Neutrophil (primary cell): Measurements from ENCODE around the gene SCN3A.

Experiments
- H3K27ac ChIP-seq: fragments of 200-600 bp; sonication (generic); 2 replicates; pipeline ENCODE4 v1.5.1; 2016; ENCODE audit warnings: mild to moderate bottlenecking, moderate library complexity
- H3K27me3 ChIP-seq: fragments of 200-600 bp; sonication (generic); 2 replicates; pipeline ENCODE4 v1.6.0; 2016; ENCODE audit warnings: mild to moderate bottlenecking
- H3K36me3 ChIP-seq: fragments of 200-600 bp; sonication (generic); 2 replicates; pipeline ENCODE4 v1.5.1; 2017
- H3K4me1 ChIP-seq, 2 experiments: fragments of 200-600 bp in 1 of 2; sonication (generic) in 1 of 2; 1 replicate in 1 of 2; 2 replicates in 1 of 2; pipeline versions ENCODE4 v1.5.1 to v1.6.1; 2013 to 2016; ENCODE audit warnings: low read depth in 1 of 2, low read length in 1 of 2, mild to moderate bottlenecking in 1 of 2, moderate library complexity in 1 of 2; ENCODE audit not compliant: control insufficient read depth in 1 of 2, insufficient read depth in 1 of 2
- H3K4me3 ChIP-seq, 2 experiments: fragments of 200-600 bp in 1 of 2; sonication (generic) in 1 of 2; 1 replicate in 1 of 2; 2 replicates in 1 of 2; pipeline ENCODE4 v1.5.1; 2013 to 2016; ENCODE audit warnings: low read depth in 1 of 2, low read length in 1 of 2, mild to moderate bottlenecking in 1 of 2, moderate library complexity in 1 of 2
- H3K9me3 ChIP-seq: fragments of 200-600 bp; sonication (generic); 2 replicates; pipeline ENCODE4 v1.5.1; 2016
- TF ChIP-seq, protein P1 (sequence below): fragments of 200-600 bp; sonication (generic); IDR thresholded peaks from 2 replicates; pipeline ENCODE4 v1.5.1; 2016; ENCODE audit warnings: antibody characterized with exemption

The SCN3A gene

DNA sequence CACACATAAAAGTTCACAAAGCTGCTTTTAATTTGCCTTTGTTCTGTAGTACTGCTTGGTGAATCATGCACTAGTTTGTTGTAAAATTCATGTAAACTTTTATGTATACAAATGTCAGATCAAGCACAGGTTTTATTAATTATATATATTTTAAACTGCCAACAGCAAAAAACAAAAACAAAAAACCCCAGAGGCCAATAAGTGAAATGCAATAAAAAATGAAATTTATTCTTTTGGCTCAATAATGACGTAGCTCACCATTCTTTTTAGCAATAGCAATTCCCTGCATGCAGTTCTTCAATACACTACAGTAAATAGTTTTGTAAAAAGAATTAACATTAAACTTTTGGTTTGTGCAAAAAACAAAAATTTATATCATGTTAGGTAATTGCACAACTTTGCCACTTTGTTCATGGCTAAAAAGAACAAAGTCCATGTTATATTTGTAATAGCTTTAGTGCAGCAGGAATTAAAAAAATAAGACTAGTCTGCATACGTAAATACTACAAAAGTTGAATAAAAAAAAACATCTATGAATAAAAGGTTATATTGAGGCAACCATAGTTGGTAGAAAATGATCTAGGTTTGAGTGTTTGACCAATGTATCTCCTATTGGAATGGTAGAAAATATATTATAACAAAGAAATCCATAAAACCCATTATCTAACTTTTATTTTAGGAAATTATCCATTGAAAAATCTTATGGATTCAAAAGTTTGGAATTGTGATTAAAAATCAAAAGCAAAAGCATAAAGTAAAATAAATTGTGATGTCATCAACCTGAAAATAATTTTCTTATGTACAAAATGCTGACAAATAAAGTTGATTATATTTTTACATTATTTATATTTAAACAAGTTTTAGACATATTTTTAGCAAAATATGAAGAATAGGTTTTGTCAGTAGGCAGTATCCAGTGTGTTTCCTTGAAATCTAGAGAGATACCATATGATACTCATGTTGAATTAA lies 115.6 kb downstream of the SCN3A start:
- Histone ChIP-seq H3K36me3 (no peaks in the 10 kb centered on the region), H3K9me3 (no peaks in the 10 kb centered on the region), H3K4me1 (no peaks in the 10 kb centered on the region), H3K27ac (no peak overlapping the region), H3K27me3 (no peaks in the 10 kb centered on the region), H3K4me3 (no peak overlapping the region)
- TF ChIP-seq, protein P1, sequence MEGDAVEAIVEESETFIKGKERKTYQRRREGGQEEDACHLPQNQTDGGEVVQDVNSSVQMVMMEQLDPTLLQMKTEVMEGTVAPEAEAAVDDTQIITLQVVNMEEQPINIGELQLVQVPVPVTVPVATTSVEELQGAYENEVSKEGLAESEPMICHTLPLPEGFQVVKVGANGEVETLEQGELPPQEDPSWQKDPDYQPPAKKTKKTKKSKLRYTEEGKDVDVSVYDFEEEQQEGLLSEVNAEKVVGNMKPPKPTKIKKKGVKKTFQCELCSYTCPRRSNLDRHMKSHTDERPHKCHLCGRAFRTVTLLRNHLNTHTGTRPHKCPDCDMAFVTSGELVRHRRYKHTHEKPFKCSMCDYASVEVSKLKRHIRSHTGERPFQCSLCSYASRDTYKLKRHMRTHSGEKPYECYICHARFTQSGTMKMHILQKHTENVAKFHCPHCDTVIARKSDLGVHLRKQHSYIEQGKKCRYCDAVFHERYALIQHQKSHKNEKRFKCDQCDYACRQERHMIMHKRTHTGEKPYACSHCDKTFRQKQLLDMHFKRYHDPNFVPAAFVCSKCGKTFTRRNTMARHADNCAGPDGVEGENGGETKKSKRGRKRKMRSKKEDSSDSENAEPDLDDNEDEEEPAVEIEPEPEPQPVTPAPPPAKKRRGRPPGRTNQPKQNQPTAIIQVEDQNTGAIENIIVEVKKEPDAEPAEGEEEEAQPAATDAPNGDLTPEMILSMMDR, result no peak

DNA sequence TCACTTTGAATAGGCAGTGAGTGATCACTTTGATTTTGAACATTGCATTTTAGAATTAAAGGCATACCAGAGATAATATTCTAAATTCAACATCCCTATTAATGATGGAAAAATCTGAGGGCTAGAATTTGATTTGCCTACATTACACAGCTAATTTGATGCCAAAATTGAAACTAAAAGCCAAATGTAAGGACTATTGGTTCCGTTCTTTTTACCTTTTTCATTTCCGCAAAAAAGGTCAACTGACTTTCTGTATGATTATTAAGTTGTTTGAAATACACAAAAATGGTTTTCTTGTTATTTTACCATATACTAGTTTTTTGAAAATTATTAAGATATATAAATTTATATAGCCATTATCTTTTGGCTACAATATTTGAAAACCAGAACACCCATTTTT lies 117.5 kb downstream of the SCN3A start:
- no peaks in the 10 kb centered on the region for H3K4me1 ChIP-seq
- no peak overlapping the region for H3K4me3 ChIP-seq
- no peak overlapping the region for H3K27ac ChIP-seq
- no peaks in the 10 kb centered on the region for H3K36me3 ChIP-seq
- no peaks in the 10 kb centered on the region for H3K9me3 ChIP-seq
- TF ChIP-seq, protein P1, result no peak
- no peaks in the 10 kb centered on the region for H3K27me3 ChIP-seq

DNA sequence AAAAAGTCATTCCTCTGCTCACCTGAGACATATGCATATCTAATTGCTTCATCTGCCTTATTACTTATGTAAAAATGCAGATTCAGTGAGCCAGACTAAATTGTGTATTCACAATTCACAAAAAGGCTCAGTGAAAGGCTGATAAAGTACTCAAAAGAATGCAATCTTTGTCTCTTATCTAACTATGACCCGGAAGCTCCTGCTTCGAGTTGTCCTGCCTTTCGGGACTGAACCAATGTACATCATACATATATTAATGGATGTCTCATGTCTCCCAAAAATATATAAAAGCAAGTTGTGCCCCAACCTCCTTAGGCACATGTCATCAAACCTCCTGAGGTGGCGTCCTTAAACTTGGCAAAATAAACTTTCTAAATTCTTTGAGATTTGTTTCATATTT lies 120.5 kb downstream of the SCN3A start:
- Histone ChIP-seq H3K4me1 (no peaks in the 10 kb centered on the region), H3K27ac (no peak overlapping the region), H3K4me3 (no peak overlapping the region), H3K9me3 (no peaks in the 10 kb centered on the region), H3K27me3 (no peaks in the 10 kb centered on the region), H3K36me3 (no peaks in the 10 kb centered on the region)
- TF ChIP-seq, protein P1, result no peak

DNA sequence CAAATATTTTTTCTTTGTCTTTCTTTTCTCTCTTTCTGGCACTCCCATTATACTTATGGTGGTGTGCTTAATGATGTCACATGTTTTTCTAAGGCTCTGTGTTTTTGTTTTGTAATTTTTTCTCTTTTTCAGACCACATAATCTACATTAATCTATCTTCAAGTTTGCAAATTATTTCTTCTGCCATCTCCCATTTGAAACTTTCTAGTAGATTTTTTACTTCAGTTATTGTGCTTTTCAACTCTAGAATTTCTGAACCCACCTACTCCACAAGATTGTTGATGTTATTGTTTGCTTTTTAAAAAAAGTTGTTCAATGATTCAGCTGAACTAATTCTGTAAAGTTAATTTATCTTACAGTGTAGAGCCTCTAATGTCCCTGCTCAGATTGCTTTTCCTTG lies 121.4 kb downstream of the SCN3A start:
- H3K27ac ChIP-seq, result no peak overlapping the region
- no peaks in the 10 kb centered on the region for H3K36me3 ChIP-seq
- no peak overlapping the region for H3K4me3 ChIP-seq
- H3K9me3 ChIP-seq, result no peaks in the 10 kb centered on the region
- TF ChIP-seq, protein P1, result no peak
- H3K27me3 ChIP-seq, result no peaks in the 10 kb centered on the region
- no peaks in the 10 kb centered on the region for H3K4me1 ChIP-seq

DNA sequence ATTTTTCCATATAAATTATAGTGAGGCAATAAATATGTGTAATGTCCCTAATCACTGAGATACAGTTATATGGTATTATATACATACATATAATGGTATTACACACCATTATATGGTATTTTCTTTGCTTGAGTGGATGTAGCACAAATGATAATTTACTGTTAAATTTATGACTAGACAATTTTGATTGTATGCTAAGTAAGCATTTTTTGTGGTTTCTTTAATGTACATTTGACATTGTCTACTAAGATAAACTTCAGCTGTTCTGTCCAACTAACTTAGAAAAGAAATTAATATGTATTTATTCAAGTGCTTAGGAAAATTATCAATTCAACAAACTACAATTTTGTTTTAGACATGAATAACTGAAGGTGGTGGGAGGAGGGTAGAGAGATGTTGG lies 122.6 kb downstream of the SCN3A start:
- Histone ChIP-seq H3K9me3 (no peaks in the 10 kb centered on the region), H3K4me3 (no peak overlapping the region), H3K27ac (no peak overlapping the region), H3K4me1 (no peaks in the 10 kb centered on the region), H3K27me3 (no peaks in the 10 kb centered on the region), H3K36me3 (no peaks in the 10 kb centered on the region)
- TF ChIP-seq, protein P1, result no peak
